ENCODE results near the gene WDR48. TPM values are rescaled to one million over a fixed set of nuclear protein-coding genes. Genes with fewer than 3 reads are reported as not detected.

Gene WDR48
- total and polyA plus RNA-seq, 5 donors from 2014 or later = 46.7 to 104 (median 50.2) TPM

DNA sequence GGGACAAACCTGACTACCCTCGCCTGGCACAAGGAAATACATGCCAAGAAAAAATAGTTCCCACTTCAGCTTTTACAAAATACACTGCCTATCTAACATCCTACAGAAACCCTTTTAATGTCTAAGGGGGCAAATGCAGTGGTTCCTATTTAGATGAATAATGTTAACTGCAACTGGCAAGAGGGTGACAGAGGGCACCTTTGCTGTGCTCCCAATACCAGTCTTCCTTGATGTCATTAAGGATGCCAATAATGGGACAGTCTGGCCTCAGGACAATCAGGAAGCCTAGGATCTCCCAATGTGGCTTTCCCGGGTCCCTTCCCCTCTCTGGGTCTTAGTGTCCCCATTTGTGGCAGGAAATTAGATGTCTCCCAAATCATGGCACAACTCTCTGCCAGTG, 87.6 kb downstream of the WDR48 start:
- H3K9me3 Mint-ChIP-seq = no peaks in the 10 kb centered on the region
- no peak for DNase-seq
- Histone ChIP-seq H3K9me3 (ENCODE audit: control insufficient read depth in 2 of 2, low read length in 2 of 2) (no peaks in the 10 kb centered on the region), H3K27me3 (ENCODE audit: control insufficient read depth, insufficient read depth, low read length) (no peaks in the 10 kb centered on the region), H3K4me3 (ENCODE audit: low read depth, low read length) (no peak overlapping the region), H3K4me1 (ENCODE audit: control insufficient read depth, insufficient read depth, low read length, poor library complexity, severe bottlenecking) (peaks cover 5% of the 10 kb centered on the region), H3K27ac (ENCODE audit: insufficient read depth, low read length, poor library complexity, severe bottlenecking) (no peak overlapping the region), H3K36me3 (ENCODE audit: control insufficient read depth, insufficient read depth, low read length) (peaks cover 34% of the 10 kb centered on the region)
- peaks cover 0 to 20% (median 13%) of the 10 kb centered on the region in 4 donors for H3K4me1 Mint-ChIP-seq
- H3K27me3 Mint-ChIP-seq = peaks cover 7% of the 10 kb centered on the region
- no peak for ATAC-seq (ENCODE audit: low read depth in 2 of 2)
- H3K36me3 Mint-ChIP-seq = peaks cover 20% of the 10 kb centered on the region
- peak overlapping the region in 1 of 4 donors; percentile 38 for H3K4me3 Mint-ChIP-seq
- H3K27ac Mint-ChIP-seq = peak overlapping the region in 1 of 3 donors; percentile 71

DNA sequence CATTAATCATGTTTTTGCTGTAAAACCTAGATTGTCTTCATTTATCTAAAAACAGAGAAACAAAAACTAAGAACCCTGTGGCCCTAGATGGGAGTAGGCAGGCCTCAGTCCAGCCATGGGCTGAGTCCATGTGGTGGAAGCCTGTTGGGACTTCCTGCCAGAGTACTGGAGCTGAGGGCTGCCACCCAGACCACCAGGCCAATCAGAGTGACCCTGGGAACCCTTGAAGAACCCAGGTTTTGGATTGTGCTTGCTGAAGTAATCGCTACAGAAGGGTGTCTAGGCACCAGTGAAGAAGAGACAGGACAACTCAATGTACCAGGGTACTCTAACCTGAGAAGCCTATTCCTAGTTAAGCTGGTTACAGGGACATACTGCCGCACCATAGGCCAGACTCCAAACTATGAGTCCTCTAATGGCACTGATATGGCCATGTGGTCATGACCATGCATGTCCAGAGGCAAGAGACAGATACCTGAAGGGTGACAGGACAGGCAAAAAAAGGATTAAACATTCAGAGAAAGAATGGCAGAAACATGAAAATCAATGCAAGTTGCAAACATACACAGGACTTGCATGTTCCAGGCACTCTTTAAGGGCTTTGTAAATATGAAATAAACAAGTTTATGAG, 88.6 kb downstream of the WDR48 start:
- peaks cover under 1 to 25% (median 14%) of the 10 kb centered on the region in 4 donors for H3K4me1 Mint-ChIP-seq
- H3K4me3 Mint-ChIP-seq = peak overlapping the region in 1 of 4 donors; percentile 22
- no peaks in the 10 kb centered on the region for H3K9me3 Mint-ChIP-seq
- Histone ChIP-seq H3K4me1 (ENCODE audit: control insufficient read depth, insufficient read depth, low read length, poor library complexity, severe bottlenecking) (peaks cover 5% of the 10 kb centered on the region), H3K36me3 (ENCODE audit: control insufficient read depth, insufficient read depth, low read length) (peaks cover 44% of the 10 kb centered on the region), H3K9me3 (ENCODE audit: control insufficient read depth in 2 of 2, low read length in 2 of 2) (no peaks in the 10 kb centered on the region), H3K27ac (ENCODE audit: insufficient read depth, low read length, poor library complexity, severe bottlenecking) (no peak overlapping the region), H3K4me3 (ENCODE audit: low read depth, low read length) (no peak overlapping the region), H3K27me3 (ENCODE audit: control insufficient read depth, insufficient read depth, low read length) (no peaks in the 10 kb centered on the region)
- peak overlapping the region; percentile 47 to 71 (median 60) for H3K27ac Mint-ChIP-seq
- ATAC-seq (ENCODE audit: low read depth in 2 of 2) (no peak), DNase-seq (no peak)
- peaks cover 26% of the 10 kb centered on the region for H3K36me3 Mint-ChIP-seq
- H3K27me3 Mint-ChIP-seq = peaks cover 7% of the 10 kb centered on the region

DNA sequence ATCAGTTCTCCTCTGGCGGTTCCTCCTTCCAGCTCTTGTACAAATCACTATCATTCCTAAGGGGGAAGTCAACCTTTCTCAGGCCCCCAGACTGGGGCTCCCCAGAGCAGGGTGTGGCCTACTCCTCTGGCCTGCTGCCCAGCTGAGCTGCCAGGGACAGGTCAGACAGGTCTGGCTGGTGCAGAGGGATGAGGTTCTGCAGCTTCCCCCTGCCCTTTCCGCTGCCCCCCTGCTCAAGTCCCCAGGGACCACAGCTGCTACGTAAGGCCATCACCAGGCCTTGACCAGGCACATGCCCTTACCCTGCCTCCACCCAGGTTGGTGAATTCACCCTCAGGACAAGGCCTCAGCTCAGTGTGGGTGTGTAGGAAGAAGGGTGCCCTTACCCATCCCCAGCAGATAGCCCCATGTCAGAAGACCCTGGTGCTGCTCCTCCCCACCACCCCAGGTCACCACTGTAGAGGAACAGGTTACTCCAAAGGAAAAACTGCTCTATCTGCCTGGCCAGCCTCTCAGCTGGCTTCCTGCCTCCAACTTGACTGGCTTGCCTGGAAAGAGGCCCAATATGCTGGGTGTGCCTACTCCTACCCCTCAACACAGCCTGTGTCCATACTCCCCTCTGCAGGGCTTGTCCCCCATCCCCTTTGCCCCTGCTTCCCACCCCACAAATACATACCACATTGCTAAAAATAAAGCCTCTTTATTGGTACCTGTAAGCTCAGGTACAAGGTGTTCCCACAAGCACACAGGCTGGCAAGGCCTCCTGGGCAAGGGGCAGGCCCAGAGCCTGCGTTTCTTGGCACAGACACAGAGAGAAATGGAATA, 89.6 kb downstream of the WDR48 start:
- peaks cover 7% of the 10 kb centered on the region for H3K27me3 Mint-ChIP-seq
- H3K27ac Mint-ChIP-seq = peak overlapping the region in 2 of 3 donors; percentile 71 to 80
- H3K27me3 ChIP-seq (ENCODE audit: control insufficient read depth, insufficient read depth, low read length) = no peaks in the 10 kb centered on the region
- DNase-seq (no peak), ATAC-seq (ENCODE audit: low read depth in 2 of 2) (no peak)
- H3K27ac ChIP-seq (ENCODE audit: insufficient read depth, low read length, poor library complexity, severe bottlenecking) = no peak overlapping the region
- no peaks in the 10 kb centered on the region for H3K9me3 ChIP-seq (ENCODE audit: control insufficient read depth in 2 of 2, low read length in 2 of 2)
- no peak overlapping the region for H3K4me3 ChIP-seq (ENCODE audit: low read depth, low read length)
- no peaks in the 10 kb centered on the region for H3K9me3 Mint-ChIP-seq
- peaks cover 6 to 34% (median 20%) of the 10 kb centered on the region in 4 donors for H3K4me1 Mint-ChIP-seq
- peak overlapping the region in 3 of 4 donors; percentile 17 to 50 (median 22) for H3K4me3 Mint-ChIP-seq
- H3K36me3 Mint-ChIP-seq = peaks cover 34% of the 10 kb centered on the region
- H3K4me1 ChIP-seq (ENCODE audit: control insufficient read depth, insufficient read depth, low read length, poor library complexity, severe bottlenecking) = peaks cover 12% of the 10 kb centered on the region
- H3K36me3 ChIP-seq (ENCODE audit: control insufficient read depth, insufficient read depth, low read length) = peaks cover 53% of the 10 kb centered on the region

DNA sequence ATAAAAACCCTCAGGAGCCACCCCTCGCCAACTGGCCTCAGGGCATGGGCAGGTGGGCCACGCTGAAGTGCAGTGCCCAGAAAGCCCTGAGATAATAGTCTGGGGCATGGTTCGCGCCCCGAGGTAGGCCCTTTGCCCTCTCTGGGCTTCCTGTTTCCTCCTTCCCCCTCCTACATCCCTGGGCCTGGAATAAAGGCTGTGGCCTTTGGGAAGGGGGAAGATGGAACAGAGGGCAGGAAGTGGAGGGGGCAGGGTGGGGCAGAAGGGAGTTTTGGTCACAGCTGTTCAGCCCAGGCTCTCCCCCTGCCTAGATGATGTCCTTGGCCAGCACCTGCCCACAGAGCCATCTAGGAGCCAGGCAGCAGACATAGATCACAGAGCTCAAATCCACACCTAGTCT, 90.3 kb downstream of the WDR48 start:
- H3K36me3 ChIP-seq (ENCODE audit: control insufficient read depth, insufficient read depth, low read length) = peaks cover 53% of the 10 kb centered on the region
- H3K27ac ChIP-seq (ENCODE audit: insufficient read depth, low read length, poor library complexity, severe bottlenecking) = no peak overlapping the region
- H3K4me1 Mint-ChIP-seq = peaks cover 6 to 41% (median 26%) of the 10 kb centered on the region in 4 donors
- peaks cover 7% of the 10 kb centered on the region for H3K27me3 Mint-ChIP-seq
- peak overlapping the region in 1 of 3 donors; percentile 71 for H3K27ac Mint-ChIP-seq
- no peaks in the 10 kb centered on the region for H3K27me3 ChIP-seq (ENCODE audit: control insufficient read depth, insufficient read depth, low read length)
- no peak overlapping the region for H3K4me3 ChIP-seq (ENCODE audit: low read depth, low read length)
- no peaks in the 10 kb centered on the region for H3K9me3 Mint-ChIP-seq
- peaks cover 38% of the 10 kb centered on the region for H3K36me3 Mint-ChIP-seq
- no peak for ATAC-seq (ENCODE audit: low read depth in 2 of 2)
- H3K4me3 Mint-ChIP-seq = peak overlapping the region in 1 of 4 donors; percentile 41
- DNase-seq = no peak
- H3K4me1 ChIP-seq (ENCODE audit: control insufficient read depth, insufficient read depth, low read length, poor library complexity, severe bottlenecking) = peaks cover 18% of the 10 kb centered on the region
- no peaks in the 10 kb centered on the region for H3K9me3 ChIP-seq (ENCODE audit: control insufficient read depth in 2 of 2, low read length in 2 of 2)

DNA sequence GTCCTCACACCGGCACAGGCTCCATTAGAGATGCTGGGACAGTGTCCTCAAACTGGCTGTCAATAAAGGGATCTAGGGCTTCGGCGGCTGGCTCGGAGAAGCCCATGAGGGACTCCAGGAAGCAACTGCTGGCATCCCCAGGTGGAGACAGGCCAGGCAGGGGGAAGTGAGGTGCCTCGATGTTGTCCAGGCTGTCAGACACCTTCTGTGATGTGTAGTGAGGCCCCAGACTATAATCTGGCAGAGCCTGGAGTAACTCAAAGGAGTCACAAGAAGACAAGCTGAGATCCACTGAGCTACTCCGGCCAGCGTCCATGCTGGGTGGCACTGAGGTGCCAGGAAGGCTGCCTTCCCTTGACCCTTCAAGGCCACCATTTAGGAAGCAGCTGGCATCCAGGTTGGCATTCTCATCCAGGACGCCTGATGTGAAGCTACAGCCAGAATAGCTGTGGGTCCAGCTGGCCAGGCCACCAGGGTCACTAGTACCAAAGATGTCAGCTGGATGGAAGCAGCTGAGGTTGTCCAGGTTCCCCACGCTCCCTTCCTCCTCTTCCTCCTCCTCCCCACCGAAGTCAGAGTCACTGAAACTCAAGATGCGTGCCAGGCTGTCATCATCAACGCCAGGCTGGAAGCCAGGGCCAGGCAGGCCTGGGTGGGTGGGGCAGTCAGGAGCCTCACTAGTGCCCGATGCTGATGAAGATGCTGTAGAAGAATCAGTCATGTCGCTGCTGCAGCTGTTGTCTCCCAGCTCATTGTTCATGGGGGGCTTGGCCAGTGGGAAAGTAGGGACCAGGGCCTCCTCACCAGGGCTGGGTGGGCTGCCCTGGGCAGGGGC, 91.5 kb downstream of the WDR48 start:
- H3K9me3 Mint-ChIP-seq = no peaks in the 10 kb centered on the region
- Histone ChIP-seq H3K4me1 (ENCODE audit: control insufficient read depth, insufficient read depth, low read length, poor library complexity, severe bottlenecking) (peaks cover 30% of the 10 kb centered on the region), H3K27me3 (ENCODE audit: control insufficient read depth, insufficient read depth, low read length) (no peaks in the 10 kb centered on the region), H3K36me3 (ENCODE audit: control insufficient read depth, insufficient read depth, low read length) (peaks cover 53% of the 10 kb centered on the region), H3K4me3 (ENCODE audit: low read depth, low read length) (no peak overlapping the region), H3K9me3 (ENCODE audit: control insufficient read depth in 2 of 2, low read length in 2 of 2) (no peaks in the 10 kb centered on the region), H3K27ac (ENCODE audit: insufficient read depth, low read length, poor library complexity, severe bottlenecking) (no peak overlapping the region)
- peaks cover 6 to 53% (median 36%) of the 10 kb centered on the region in 4 donors for H3K4me1 Mint-ChIP-seq
- peaks cover 7% of the 10 kb centered on the region for H3K27me3 Mint-ChIP-seq
- DNase-seq (no peak), ATAC-seq (ENCODE audit: low read depth in 2 of 2) (no peak)
- peak overlapping the region in 2 of 3 donors; percentile 15 to 60 for H3K27ac Mint-ChIP-seq
- peak overlapping the region in 1 of 4 donors; percentile 41 for H3K4me3 Mint-ChIP-seq
- peaks cover 38% of the 10 kb centered on the region for H3K36me3 Mint-ChIP-seq

DNA sequence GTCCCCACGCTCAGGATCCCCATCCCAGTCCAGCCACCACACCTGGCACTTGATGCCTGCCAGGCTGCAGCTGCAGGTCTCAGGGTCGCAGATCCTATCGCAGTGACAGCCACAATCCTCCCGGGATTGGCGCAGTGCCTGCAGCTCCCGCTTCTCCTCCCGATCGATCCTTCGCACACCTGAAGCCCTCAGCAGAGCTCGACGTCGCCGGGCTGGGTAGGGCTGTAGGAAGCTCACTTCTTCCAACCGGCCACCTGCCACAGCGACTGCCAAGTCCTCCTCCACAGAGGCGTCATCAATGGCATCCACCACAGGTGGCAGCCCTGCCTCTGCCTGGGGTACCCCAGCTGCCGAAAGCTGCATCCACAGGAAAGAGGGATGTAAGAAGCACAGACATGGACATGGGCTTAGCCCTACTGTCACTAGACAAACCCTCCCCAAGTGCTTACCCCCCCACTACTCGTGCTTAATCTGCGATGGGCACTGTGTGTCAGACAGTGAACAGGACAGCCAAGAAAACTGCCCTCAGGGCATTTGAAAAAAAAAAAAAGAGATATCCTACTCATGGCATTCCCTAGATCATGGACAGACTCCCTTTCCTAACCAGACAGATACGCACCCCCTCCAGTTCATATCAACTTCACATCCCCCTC, 92.4 kb downstream of the WDR48 start:
- H3K4me1 ChIP-seq (ENCODE audit: control insufficient read depth, insufficient read depth, low read length, poor library complexity, severe bottlenecking) = peaks cover 40% of the 10 kb centered on the region
- H3K9me3 ChIP-seq (ENCODE audit: control insufficient read depth in 2 of 2, low read length in 2 of 2) = no peaks in the 10 kb centered on the region
- no peak overlapping the region for H3K27ac ChIP-seq (ENCODE audit: insufficient read depth, low read length, poor library complexity, severe bottlenecking)
- Mint-ChIP-seq H3K36me3 (peaks cover 38% of the 10 kb centered on the region), H3K27ac (peak overlapping the region; percentile 65 to 80 (median 72)), H3K4me3 (peak overlapping the region in 1 of 4 donors; percentile 41), H3K27me3 (peaks cover 7% of the 10 kb centered on the region), H3K9me3 (no peaks in the 10 kb centered on the region), H3K4me1 (peaks cover 11 to 63% (median 45%) of the 10 kb centered on the region in 4 donors)
- H3K36me3 ChIP-seq (ENCODE audit: control insufficient read depth, insufficient read depth, low read length) = peaks cover 53% of the 10 kb centered on the region
- H3K4me3 ChIP-seq (ENCODE audit: low read depth, low read length) = no peak overlapping the region
- no peak for DNase-seq
- ATAC-seq (ENCODE audit: low read depth in 2 of 2) = no peak
- H3K27me3 ChIP-seq (ENCODE audit: control insufficient read depth, insufficient read depth, low read length) = no peaks in the 10 kb centered on the region

All from CD4-positive, CD25-positive, alpha-beta regulatory T cell (primary cell).